Jurkat, Clone E6-1 (cell line): Measurements from ENCODE around the gene AHNAK.

Experiments used
- DNase-seq: peaks from one replicate; pipeline ENCODE4 v3.0.0-alpha.2; 2011; ENCODE audit warnings: low read depth, low spot score
- H3K4me3 ChIP-seq: 2 replicates; pipeline ENCODE4 v1.5.1; 2011; ENCODE audit warnings: mild to moderate bottlenecking, low read length, control low read depth, moderate library complexity

The AHNAK gene

DNA sequence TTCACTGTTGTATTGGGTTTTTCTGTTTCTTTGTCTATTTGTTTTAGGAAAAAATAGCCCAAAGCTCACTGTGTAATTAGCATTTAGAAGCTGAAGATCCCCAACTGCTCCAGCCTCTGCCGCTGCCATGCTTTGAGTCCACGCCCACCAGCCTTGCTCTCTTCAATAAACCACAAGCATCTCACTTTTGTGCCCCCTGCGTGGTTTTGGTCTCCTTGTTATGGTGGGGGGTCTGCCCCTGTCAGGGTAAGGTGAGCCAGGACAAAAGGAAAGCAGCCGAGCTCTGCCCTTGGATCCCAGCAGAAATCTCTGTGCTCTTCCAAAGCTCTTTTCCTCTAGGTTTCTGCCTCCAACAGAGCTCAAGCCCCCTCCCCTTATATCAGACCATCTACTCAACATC is 123.6 kb downstream of the AHNAK start:
- DNase-seq: peak; percentile 51
- no peak overlapping the region for H3K4me3 ChIP-seq

DNA sequence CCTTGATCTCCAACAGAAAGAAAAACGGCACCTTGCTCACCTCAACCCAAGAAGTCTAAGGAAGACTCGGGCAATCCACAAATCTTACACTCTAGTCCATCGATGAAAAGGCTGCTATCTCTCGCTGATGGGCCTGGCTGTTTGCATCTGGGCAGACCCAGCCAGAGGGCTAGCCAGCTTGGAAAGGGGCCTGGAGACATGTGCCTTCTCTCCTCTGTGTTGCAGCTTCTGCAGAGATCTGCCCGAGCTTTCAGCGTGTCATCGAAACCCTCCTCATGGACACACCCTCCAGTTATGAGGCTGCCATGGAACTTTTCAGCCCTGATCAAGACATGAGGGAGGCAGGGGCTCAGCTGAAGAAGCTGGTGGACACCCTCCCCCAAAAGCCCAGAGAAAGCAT is 124.6 kb downstream of the AHNAK start:
- H3K4me3 ChIP-seq: no peak overlapping the region
- DNase-seq: no peak

DNA sequence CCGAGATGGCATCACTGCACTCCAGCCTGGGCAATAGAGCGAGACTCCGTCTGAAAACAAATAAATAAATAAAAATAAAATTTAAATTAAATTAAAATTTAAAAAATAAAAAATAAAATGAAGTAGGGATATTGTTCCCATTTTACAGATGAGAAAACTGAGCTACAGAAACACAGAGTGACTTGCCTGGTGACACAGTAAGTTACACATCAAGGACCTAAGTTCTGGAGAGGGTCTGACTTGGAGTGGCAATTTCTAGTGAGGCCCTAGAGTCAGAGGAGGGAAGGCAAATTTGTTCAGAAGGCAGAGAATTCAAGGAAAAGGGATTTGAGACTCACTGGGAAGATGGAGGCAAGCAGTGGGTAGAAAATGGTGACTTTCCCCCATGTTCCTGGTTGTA is 125.7 kb downstream of the AHNAK start:
- DNase-seq: no peak
- H3K4me3 ChIP-seq: no peak overlapping the region

DNA sequence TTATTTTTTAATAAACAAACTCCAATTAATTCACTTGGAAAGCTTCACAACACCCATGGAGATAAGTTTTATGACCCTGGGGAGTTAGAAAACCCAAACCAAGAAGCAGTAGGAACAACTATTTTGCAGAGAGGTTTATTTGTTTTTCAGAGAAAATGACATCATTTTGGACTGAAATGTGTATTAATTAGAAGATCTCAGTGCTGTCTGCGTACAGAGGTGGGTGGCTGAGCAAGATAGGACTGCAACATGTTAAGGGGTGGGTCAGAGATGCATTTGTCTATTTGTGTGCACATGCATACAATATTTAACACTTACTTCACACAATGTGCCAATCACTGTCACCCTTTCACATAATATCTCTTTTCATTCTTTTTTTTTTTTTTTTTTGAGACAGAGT is 126.7 kb downstream of the AHNAK start:
- DNase-seq: no peak
- no peak overlapping the region for H3K4me3 ChIP-seq

DNA sequence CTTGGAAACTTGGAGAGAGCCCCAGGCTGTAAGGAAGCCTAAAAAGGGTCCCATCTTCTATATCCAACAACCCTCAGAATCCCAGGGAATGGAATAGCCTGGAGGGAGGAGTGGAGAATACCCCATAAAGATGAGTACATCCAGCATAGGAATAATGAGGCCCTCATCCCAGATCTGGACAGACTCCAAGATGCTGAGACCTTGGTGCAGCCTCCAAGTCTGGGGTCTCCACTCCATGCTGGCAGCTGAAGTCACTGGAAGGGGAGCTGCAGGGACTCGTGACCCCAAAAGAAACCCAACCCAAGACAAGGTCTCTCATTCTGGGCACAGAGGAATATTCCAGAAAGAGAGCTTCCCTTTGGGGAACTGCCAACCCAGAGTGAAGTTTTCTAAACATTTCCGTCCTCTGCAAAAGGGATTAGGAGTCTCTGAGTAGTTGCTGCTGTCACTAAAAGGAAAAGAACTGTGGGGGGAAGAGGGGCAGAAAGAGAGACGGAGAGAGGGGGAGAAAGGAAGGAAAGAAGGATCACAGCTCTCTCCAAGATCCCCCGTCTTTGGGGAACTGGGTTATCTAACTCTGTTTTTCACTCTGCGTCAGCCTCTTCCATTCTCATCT is 127.2 kb downstream of the AHNAK start:
- no peak for DNase-seq
- no peak overlapping the region for H3K4me3 ChIP-seq

DNA sequence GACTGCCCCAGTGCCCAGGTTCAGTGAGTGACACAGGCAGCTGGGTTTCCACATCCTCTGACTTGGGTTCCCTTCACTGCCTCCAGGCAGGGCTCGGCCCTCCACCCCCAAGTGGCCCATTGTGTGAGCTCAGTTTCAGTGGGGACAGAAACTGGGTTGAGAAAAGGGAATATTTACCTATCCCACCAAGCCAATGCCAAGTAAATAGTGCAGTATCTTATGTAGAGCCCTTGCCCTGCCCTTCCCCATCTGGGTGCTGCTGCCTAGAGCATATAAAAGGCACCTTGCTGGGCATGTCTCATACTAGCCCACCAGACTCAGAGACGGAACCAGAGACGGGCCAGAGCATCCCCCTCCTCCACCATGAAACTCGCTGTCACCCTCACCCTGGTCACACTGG is 127.9 kb downstream of the AHNAK start, which contains the start of gene SCGB1A1:
Gene SCGB1A1, plus strand, starts transcription at position 301 of the 400 bp plus-strand sequence. Its CDS starts 63 bp downstream, at position 364.
- H3K4me3 ChIP-seq: no peak within 1 kb of the TSS
- no peak for DNase-seq

DNA sequence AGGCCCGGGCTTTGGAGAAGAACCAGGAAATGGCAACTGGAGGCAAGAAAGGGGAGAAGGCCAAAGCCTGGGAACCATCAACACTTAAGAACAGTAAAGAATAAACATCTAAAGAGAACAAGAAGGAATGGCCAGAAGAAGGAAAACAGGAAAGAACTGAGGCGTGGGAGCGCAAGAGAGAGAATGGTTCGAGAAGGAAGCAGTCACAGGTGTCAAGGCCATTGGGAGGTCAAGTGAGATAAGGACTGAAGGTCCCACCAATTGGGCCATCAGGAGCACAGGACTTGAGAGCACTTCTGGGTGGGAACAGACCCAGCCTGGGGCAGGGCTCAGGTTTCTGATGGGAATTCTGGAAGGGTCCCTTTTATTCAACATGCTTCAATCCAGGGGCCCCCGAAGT is 128.5 kb downstream of the AHNAK start:
- no peak overlapping the region for H3K4me3 ChIP-seq
- no peak for DNase-seq

DNA sequence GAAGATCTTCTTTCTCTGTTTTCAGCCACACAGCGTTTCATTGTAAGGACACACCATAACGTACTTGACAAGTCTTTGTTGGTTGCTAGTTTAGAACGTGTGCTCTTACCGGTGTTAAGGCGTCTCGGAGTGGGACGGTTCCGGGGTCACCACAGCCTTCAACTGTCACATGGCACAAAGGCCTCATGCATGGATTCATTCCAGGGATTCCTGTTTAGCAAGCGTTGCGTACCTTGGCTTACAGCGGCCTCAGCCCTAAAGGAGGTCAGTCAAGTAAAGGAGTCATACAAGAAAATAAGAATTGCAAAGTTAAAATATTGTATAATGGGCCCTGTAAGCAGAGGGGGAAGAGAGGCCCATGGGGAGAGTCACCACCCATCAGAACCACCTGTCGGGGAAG is 130.0 kb downstream of the AHNAK start:
- H3K4me3 ChIP-seq: no peak overlapping the region
- no peak for DNase-seq

DNA sequence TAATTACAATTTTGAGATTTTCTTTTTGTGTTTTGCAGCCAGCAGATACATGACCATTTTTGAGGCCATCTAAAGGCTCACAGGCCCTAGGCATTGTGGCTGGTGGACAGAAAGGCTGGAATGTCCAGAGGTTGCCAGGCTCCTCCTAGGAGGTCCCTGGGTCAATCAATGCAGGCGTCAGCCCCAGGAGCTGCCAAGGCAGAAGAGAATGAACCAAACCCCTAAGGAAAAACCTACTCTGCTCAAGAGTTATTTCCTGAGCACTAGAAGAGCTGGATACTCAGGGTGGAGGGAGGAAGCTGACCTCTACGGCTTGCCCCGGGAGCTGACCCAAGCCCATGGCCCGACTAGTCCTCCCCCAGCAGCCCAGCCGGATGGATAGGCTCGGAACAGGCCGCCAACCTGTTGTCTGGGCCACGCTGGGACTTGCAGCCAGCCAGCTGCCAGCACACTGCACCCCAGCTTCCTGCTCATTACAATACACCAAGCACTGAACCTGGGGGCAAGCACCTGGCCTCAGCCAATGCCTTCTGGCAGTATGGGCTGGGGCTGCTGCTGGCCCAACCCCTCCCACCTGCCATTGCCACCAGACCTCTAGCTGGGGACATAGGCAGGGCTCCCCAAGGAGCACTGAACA is 133.4 kb downstream of the AHNAK start:
- H3K4me3 ChIP-seq: no peak overlapping the region
- no peak for DNase-seq

DNA sequence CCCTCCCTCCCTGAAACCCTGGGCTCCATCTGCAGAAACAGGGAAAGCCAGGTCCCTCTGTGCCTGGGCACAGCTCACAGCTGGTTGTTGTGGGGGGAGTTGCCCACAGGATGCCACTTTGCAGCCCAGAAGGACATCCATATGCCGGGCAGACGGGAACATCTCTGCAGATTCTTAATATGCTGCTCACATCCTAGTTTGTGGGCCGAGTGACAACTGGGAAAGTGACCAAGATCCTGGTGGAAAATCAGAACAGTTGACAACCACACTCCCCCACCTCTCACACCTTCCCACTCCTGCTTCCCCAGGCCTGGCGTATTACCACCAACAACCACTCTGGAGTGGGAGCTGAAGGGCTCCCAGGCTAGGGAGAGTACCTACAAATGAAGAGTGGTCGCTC is 135.1 kb downstream of the AHNAK start:
- no peak overlapping the region for H3K4me3 ChIP-seq
- DNase-seq: no peak

DNA sequence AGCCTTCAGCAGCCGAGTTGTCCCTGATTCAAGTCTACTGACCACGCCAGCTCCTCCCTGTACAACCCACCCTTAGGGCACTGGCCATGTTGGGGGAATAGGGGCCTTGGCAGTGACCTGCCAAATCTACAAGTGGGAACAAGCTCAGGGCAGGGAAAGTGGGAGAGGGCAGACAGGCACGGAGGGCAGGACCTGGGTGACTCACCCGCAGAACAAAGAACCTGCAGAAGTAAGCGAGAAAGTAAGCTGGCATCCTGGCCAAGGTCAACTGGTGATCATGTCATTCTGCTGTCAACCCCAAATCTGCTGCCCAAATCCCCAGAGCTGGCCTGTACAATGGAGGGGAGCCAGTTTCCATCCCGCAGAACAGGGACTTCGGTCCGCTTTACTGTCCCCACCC is 135.6 kb downstream of the AHNAK start:
- H3K4me3 ChIP-seq: no peak overlapping the region
- no peak for DNase-seq

DNA sequence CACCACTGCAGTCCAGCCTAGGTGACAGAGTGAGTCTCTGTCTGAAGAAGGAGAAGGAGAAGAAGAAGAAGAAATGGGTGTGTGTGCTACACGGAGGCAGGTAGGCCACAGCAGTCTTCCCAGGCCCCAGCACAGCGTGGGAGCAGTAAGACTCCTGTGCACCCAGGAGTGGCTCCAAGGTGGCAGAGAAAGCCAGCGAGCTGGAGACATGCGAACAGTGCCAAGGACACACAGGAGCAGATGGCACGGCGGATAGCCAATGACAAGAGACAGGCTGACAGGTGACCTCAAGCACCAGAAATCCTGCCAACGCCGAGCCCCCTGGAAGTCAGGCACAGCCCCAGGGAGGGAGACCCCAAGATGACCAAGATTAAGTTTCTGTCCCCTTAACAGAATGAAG is 136.8 kb downstream of the AHNAK start:
- no peak for DNase-seq
- H3K4me3 ChIP-seq: no peak overlapping the region

DNA sequence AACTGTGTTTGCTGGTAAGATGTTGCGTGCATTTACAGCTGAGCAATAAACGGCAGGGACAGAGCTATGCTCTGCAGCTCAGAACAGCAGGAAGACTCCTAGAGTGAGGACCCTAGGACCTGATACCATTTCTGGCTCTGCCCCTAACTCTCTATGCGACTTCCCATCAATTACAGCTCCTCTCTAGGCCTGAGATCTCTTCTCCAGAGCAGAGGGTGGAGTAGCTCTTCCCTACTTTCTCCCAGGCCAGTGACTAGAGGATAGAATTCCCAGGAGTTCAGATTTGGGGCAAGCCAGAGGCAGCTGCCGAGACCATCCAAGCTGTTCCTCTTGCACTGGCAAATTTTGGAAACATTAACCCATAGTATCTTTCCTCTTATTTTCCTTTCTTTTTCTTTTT is 140.6 kb downstream of the AHNAK start:
- no peak overlapping the region for H3K4me3 ChIP-seq
- DNase-seq: no peak

DNA sequence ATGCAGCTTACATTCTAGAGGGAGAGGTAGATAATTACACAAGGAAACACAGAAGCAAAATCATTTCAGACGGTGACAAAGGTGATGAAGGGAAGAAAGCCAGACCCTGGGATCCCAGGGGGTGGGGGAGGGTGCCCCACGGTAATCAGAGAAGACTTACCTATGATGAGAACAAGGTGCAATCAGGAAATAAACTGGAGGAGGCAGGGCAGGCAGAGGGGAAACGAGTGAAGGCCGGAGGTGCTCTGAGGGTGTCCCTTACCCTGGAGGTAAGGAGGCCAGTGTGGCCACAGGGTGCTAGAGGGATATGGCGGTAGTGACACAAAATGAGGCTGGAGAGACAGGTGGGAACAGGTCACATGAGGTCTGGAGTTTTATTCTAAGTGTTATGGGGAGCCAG is 141.7 kb downstream of the AHNAK start:
- no peak overlapping the region for H3K4me3 ChIP-seq
- DNase-seq: no peak

DNA sequence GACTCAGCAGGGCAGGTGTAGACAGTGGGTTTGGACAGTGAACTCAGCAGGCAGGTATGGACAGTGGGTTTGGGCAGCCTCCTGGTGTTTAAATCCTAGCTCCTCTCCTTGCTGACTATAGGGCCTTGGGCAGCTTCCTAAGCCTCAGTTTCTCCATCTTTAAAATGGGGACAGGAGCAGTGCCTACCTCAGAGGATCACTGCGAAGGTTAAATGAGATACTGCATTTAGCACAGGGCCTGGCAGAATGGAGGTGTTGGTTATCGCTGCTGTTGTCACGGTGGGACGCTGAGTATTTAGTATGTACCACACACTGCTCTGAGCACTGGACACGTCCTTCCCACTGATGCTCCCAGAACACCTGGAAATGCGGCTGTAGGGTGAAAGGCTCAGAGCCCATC is 142.2 kb downstream of the AHNAK start:
- no peak for DNase-seq

DNA sequence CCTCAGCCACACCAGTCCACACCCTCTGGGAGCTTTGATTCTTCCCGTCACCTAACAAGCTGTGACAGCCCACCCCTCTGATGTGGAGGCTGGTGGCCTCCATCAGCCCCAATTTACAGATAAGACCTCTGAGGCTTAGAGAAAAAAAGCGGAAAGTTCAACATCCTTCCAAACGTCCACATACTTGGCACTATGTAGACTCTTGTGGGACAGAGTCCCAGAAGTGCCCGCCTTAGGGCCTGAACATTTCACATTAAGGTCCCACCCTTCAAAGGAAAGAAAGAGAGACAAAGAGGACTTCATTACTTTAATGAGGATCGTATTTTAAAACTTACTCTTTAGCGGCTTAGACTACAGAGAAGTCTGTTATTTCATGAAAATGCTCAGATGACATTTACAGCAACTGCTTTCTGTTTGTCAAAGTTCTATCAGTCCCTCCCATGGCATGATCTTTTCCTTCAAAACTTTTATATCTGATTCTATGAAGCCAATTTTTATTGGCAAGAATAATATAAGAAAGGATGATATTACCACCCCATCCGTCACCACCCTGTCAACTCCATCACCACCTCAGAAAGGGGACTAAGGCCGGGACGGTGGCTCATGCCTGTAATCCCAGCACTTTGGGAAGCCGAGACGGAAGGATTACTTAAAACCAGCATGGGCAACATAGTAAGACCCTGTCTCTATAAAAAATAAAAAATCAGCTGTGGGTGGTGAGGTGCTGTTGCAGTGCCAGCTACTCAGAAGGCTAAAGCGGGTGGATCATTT is 143.5 kb downstream of the AHNAK start:
- no peak for DNase-seq
- no peak overlapping the region for H3K4me3 ChIP-seq

More for the DNA sequence above, 142.2 kb downstream of the AHNAK start:
- H3K4me3 ChIP-seq: no peak overlapping the region

DNA sequence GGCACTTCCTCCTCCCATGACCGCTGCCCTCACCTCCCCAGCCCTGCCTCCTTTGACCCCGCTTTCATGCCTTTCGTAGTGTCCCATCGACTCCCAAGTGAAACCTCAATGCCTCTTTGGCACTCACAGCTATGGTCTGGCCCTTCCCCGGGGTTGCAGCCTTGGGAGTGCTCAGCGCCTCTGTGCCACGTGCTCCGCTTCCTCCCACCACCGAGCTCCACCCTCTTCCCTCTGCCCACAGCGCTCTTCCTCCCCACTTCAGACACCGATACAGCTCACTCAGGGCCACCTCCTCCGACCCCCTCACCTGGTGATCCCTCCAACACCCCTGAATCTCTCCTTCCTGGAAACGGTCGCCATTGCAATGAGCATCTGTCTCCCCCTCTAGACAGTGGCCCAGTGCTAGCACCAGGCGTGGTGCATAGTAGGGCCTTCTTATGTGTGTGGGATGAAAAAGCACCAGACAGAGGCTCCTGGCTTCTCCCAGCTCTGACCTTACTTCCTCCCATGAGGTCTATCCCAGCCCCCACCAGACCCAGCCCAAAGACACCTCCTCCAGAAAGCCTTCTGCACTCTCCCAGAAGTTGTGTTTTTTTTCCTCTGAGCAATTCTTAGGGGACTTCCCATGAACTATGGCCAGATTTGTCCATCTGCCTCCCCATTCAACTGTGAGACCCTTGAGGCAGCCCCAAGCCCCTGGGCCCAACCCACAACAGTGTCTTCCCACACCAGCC is 144.2 kb downstream of the AHNAK start:
- DNase-seq: peak; percentile 41
- H3K4me3 ChIP-seq: no peak overlapping the region

DNA sequence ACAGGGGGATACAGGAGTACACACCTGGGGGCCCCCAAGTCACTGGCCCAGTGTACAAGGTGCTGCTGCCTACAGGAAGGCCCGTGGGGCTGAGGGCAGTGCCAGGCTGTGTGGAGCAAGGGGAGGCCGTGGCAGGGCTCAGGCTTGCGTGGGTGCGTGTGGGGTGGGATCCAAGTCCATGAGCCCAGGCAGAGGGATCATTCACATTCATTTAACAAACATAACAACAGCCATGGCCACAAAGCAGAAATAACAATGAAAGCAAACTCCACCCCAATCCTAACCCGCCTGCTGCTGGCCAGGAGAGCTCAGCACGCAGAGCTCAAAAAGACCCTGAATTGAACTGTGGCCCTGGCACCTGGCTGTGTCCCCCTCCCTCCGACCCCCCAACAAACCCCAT is 144.8 kb downstream of the AHNAK start:
- H3K4me3 ChIP-seq: no peak overlapping the region; the same call in 1 of the 2 replicates
- DNase-seq: no peak

DNA sequence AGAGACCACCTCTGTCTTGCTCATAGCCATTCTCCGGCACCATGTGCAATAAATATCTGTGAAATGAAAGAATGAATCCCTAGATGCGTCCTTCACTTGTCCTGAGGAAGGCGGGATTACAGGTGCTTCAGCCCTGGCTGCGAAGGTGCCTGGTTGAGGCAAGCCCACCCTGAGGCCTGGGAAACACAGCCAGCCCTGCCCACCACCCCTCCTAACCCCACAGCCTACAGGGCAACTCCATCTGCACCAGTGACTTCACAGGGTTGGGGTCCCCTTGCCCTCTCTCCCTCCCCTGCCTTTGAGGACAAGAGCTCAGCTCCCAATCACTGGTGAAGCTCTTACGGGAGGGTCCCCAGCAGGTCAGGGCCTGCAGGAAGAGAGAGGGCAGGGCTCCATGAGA is 145.2 kb downstream of the AHNAK start:
- no peak for DNase-seq

DNA sequence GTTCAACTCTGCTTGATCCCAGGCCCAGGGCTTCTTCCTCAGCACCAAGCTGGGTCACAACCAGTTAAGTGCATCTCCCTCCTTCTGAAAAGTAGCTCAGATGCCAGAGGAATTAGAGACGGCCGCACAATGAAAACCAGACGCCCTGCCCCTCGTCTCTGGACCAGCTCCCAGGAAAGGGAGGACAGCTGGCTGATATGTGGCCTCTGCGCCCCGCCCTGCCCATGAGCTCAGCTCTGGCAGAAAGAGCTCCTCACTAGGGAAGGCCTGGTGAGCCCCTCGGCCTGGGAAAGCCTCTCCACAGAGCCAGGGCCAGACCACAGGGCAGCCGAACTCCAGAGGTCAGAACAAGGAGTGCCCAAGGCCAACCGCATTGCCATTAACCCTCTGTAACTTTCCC is 145.8 kb downstream of the AHNAK start:
- no peak overlapping the region for H3K4me3 ChIP-seq

More for the DNA sequence above, 145.2 kb downstream of the AHNAK start:
- no peak overlapping the region for H3K4me3 ChIP-seq

More for the DNA sequence above, 145.8 kb downstream of the AHNAK start:
- no peak for DNase-seq
